BE2C (cell line): Measurements from ENCODE around the gene PARM1.

ENCODE experiments used
- DNase-seq: peaks from one replicate; pipeline ENCODE4 v3.0.0-alpha.2; 2020
- H3K27me3 ChIP-seq: fragments of 250-450 bp; sonication (Bioruptor Pico); 2 replicates; pipeline ENCODE4 v1.5.1; 2020; ENCODE audit warnings: mild to moderate bottlenecking
- H3K36me3 ChIP-seq: fragments of 250-450 bp; sonication (Bioruptor Pico); 2 replicates; pipeline ENCODE4 v1.5.1; 2020; ENCODE audit warnings: mild to moderate bottlenecking
- H3K4me1 ChIP-seq: fragments of 250-450 bp; sonication (Bioruptor Pico); 2 replicates; pipeline ENCODE4 v1.5.1; 2020
- H3K4me3 ChIP-seq: 2 replicates; pipeline ENCODE4 v1.5.1; 2011; ENCODE audit warnings: low read depth, low read length
- H3K9me3 ChIP-seq: fragments of 250-450 bp; sonication (Bioruptor Pico); 2 replicates; pipeline ENCODE4 v1.5.1; 2020
- CTCF ChIP-seq: IDR thresholded peaks from 2 replicates; pipeline ENCODE4 v1.5.1; 2012; ENCODE audit warnings: mild to moderate bottlenecking, low read depth, low read length

Gene PARM1

GRCh38 chr4:74893171-74893570 lies 39.7 kb upstream of the PARM1 start:
- Histone ChIP-seq H3K4me3 (no peak overlapping the region), H3K9me3 (no peaks in the 10 kb centered on the region), H3K4me1 (no peaks in the 10 kb centered on the region), H3K27me3 (no peaks in the 10 kb centered on the region; the same call in 1 of the 2 replicates), H3K36me3 (no peaks in the 10 kb centered on the region)
- no peak for DNase-seq
- no peak for TF ChIP-seq CTCF

- no peaks in the 10 kb centered on the region for H3K27me3 ChIP-seq
- no peaks in the 10 kb centered on the region for H3K4me1 ChIP-seq
- DNase-seq = no peak
- no peak for TF ChIP-seq CTCF
- H3K36me3 ChIP-seq = no peaks in the 10 kb centered on the region
- no peaks in the 10 kb centered on the region for H3K9me3 ChIP-seq
- no peak overlapping the region for H3K4me3 ChIP-seq
These were observed 36.3 kb upstream of the PARM1 start for GRCh38 chr4:74896595-74896994.

- TF ChIP-seq CTCF = no peak
- Histone ChIP-seq H3K4me1 (no peaks in the 10 kb centered on the region), H3K9me3 (no peaks in the 10 kb centered on the region), H3K36me3 (no peaks in the 10 kb centered on the region), H3K4me3 (no peak overlapping the region), H3K27me3 (no peaks in the 10 kb centered on the region)
- DNase-seq = no peak
These were observed 35.5 kb upstream of the PARM1 start for GRCh38 chr4:74897386-74897785.

- no peak for DNase-seq
These were observed 32.1 kb upstream of the PARM1 start for GRCh38 chr4:74900862-74901261.

GRCh38 chr4:74904509-74905065 lies 28.3 kb upstream of the PARM1 start:
- Histone ChIP-seq H3K27me3 (no peaks in the 10 kb centered on the region), H3K36me3 (no peaks in the 10 kb centered on the region), H3K9me3 (no peaks in the 10 kb centered on the region), H3K4me3 (no peak overlapping the region), H3K4me1 (no peaks in the 10 kb centered on the region)
- no peak for DNase-seq
- TF ChIP-seq CTCF = no peak

More at GRCh38 chr4:74900862-74901261, 32.1 kb upstream of the PARM1 start:
- no peak for TF ChIP-seq CTCF
- H3K36me3 ChIP-seq = no peaks in the 10 kb centered on the region
- H3K9me3 ChIP-seq = no peaks in the 10 kb centered on the region
- no peaks in the 10 kb centered on the region for H3K4me1 ChIP-seq
- no peak overlapping the region for H3K4me3 ChIP-seq
- H3K27me3 ChIP-seq = no peaks in the 10 kb centered on the region

GRCh38 chr4:74906771-74907170 lies 26.1 kb upstream of the PARM1 start:
- Histone ChIP-seq H3K27me3 (no peaks in the 10 kb centered on the region), H3K9me3 (no peaks in the 10 kb centered on the region), H3K36me3 (no peaks in the 10 kb centered on the region), H3K4me1 (no peaks in the 10 kb centered on the region), H3K4me3 (no peak overlapping the region)
- no peak for DNase-seq
- no peak for TF ChIP-seq CTCF
